H1 (cell line): Measurements from ENCODE around the gene MAGI1. TPM values are rescaled to one million over a fixed set of nuclear protein-coding genes. Genes with fewer than 3 reads are reported as not detected.

Experiments
- BRCA1 ChIP-seq: IDR thresholded peaks from 2 replicates; pipeline ENCODE4 v1.6.1; 2012; ENCODE audit warnings: low read depth, low read length, improper control_type of control experiment
- CBX5 ChIP-seq: fragments of 300-800, 300-1000 bp; sonication (generic); IDR thresholded peaks from 2 replicates; pipeline ENCODE4 v1.7.1; 2016; ENCODE audit warnings: antibody characterized with exemption, low read length, low read depth
- CTBP2 ChIP-seq: IDR thresholded peaks from 2 replicates; pipeline ENCODE4 v1.7.0; 2011; ENCODE audit warnings: borderline replicate concordance, mild to moderate bottlenecking, moderate library complexity, mixed read lengths, low read length; ENCODE audit not compliant: insufficient read depth, insufficient read length
- polyA plus RNA-seq, 7 experiments: library from polyadenylated mRNA; depleted of rRNA in 3 of 7; stranded (reverse) in 5 of 7; unstranded in 2 of 7; fragments of >200 nt in 5 of 7; fragments of 200-250 nt in 2 of 7; gene quantifications; 1 replicate in 5 of 7; 2 replicates in 1 of 7; 4 replicates in 1 of 7; pipeline versions ENCODE4 v1.2.1 to v1.2.3, GENCODE V29; 2011 to 2013; ENCODE audit warnings: missing spikeins in 2 of 7, mixed read lengths in 2 of 7
- total RNA-seq: library from RNA; stranded (reverse); fragmentation: NEBNext Ultra II Directional; extraction: Animal tissue kit (Norgen Biotek cat#: 25700); gene quantifications from 2 replicates; pipeline ENCODE4 v1.2.1, GENCODE V29; 2021

Gene MAGI1
- total and polyA plus RNA-seq, 2 of the 8 experiments (the other 6 are each of a cell fraction or from before 2014, with no cell fraction given) = 19.8 to 78.0 TPM

GRCh38 chr3:65878831-65879230 is 159.9 kb downstream of the MAGI1 start (continued):
- TF ChIP-seq BRCA1 (no peak), CBX5 (no peak), CTBP2 (no peak)
- TF ChIP-seq, all 59 proteins: peak for 0
